ENCODE data around the gene STRN4.

STRN4 gene

GRCh38 chr19:46726551-46726950 is 19.7 kb downstream of the STRN4 start:
- DNase-seq (ENCODE audit: low read depth, low spot score), result no peak
- TF ChIP-seq, protein P1, sequence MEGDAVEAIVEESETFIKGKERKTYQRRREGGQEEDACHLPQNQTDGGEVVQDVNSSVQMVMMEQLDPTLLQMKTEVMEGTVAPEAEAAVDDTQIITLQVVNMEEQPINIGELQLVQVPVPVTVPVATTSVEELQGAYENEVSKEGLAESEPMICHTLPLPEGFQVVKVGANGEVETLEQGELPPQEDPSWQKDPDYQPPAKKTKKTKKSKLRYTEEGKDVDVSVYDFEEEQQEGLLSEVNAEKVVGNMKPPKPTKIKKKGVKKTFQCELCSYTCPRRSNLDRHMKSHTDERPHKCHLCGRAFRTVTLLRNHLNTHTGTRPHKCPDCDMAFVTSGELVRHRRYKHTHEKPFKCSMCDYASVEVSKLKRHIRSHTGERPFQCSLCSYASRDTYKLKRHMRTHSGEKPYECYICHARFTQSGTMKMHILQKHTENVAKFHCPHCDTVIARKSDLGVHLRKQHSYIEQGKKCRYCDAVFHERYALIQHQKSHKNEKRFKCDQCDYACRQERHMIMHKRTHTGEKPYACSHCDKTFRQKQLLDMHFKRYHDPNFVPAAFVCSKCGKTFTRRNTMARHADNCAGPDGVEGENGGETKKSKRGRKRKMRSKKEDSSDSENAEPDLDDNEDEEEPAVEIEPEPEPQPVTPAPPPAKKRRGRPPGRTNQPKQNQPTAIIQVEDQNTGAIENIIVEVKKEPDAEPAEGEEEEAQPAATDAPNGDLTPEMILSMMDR (IDR thresholded peaks at IDR 0.05; ENCODE audit: insufficient read depth, low read length, missing control alignments), result no peak
- ChIA-PET POLR2A (no interaction called here), CTCF (interaction anchor here (1.0 to 6.0 kb wide), 3 partner anchors 15 to 113 kb away, joined by 3 to 138 read pairs (median 54); partner anchors contain the start of gene FKRP)
- no peak overlapping the region for H3K4me3 ChIP-seq (ENCODE audit: low read depth, low read length)

DNA sequence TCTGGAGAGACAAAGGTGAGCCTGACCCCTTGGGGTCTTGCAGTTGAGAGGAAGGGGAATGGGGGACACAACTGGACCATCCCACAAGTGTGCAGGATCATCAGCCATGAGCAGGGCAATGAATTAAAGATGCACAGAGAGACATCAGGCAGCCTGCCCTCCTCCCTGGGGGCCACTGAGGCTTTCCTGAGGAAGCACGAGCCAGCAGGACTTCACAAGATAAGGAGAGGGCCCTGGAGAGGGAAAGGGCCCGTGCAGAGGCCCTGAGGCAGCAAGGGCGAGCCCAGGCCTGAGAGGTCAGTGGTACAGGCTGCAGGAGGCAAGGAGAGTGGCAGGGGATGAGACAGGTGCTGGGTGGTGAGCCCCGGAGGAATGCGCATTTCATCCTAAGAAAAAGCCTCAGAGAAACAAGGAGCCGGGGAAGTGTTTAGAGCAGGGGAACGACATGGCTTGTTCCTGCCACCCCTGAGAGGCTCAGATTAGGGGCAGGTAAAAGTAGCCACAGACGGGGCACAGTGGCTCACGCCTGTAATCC is 20.3 kb downstream of the STRN4 start:
- ChIA-PET CTCF (interaction anchor here (1.0 to 3.9 kb wide), 3 partner anchors 15 to 22 kb away, joined by 3 to 54 read pairs (median 3); no protein-coding TSS in a partner anchor), POLR2A (no interaction called here)
- TF ChIP-seq, protein P1 (IDR thresholded peaks at IDR 0.05; ENCODE audit: insufficient read depth, low read length, missing control alignments), result no peak
- no peak overlapping the region for H3K4me3 ChIP-seq (ENCODE audit: low read depth, low read length)
- no peak for DNase-seq (ENCODE audit: low read depth, low spot score)

- TF ChIP-seq, protein P1 (IDR thresholded peaks at IDR 0.05; ENCODE audit: insufficient read depth, low read length, missing control alignments), result no peak
- DNase-seq (ENCODE audit: low read depth, low spot score), result no peak
- ChIA-PET POLR2A (no interaction called here), CTCF (interaction anchor here (0.9 to 1.2 kb wide), 4 partner anchors 8 to 116 kb away, joined by 3 to 4 read pairs (median 4); no protein-coding TSS in a partner anchor)
- no peak overlapping the region for H3K4me3 ChIP-seq (ENCODE audit: low read depth, low read length)
These were observed 21.0 kb downstream of the STRN4 start for GRCh38 chr19:46725036-46725820.

- ChIA-PET CTCF (interaction anchor here (0.9 to 1.2 kb wide), 3 partner anchors 9 to 116 kb away, joined by 3 to 4 read pairs (median 4); no protein-coding TSS in a partner anchor), POLR2A (no interaction called here)
- no peak overlapping the region for H3K4me3 ChIP-seq (ENCODE audit: low read depth, low read length)
- TF ChIP-seq, protein P1 (IDR thresholded peaks at IDR 0.05; ENCODE audit: insufficient read depth, low read length, missing control alignments), result no peak
- DNase-seq (ENCODE audit: low read depth, low spot score), result no peak
These were observed 21.8 kb downstream of the STRN4 start for GRCh38 chr19:46724468-46724867.

- H3K4me3 ChIP-seq (ENCODE audit: low read depth, low read length), result no peak overlapping the region
- TF ChIP-seq, protein P1 (IDR thresholded peaks at IDR 0.05; ENCODE audit: insufficient read depth, low read length, missing control alignments), result no peak
- ChIA-PET POLR2A (no interaction called here), CTCF (interaction anchor here (0.8 to 1.0 kb wide), 5 partner anchors 8 to 62 kb away, joined by 3 read pairs; no protein-coding TSS in a partner anchor)
- no peak for DNase-seq (ENCODE audit: low read depth, low spot score)
These were observed 22.8 kb downstream of the STRN4 start for GRCh38 chr19:46723471-46723870.

- ChIA-PET CTCF (interaction anchor here (0.8 to 1.0 kb wide), 5 partner anchors 9 to 61 kb away, joined by 3 read pairs; no protein-coding TSS in a partner anchor), POLR2A (no interaction called here)
- no peak for DNase-seq (ENCODE audit: low read depth, low spot score)
These were observed 23.2 kb downstream of the STRN4 start for GRCh38 chr19:46723023-46723461.

More at GRCh38 chr19:46723023-46723461, 23.2 kb downstream of the STRN4 start:
- TF ChIP-seq, protein P1 (IDR thresholded peaks at IDR 0.05; ENCODE audit: insufficient read depth, low read length, missing control alignments), result no peak
- no peak overlapping the region for H3K4me3 ChIP-seq (ENCODE audit: low read depth, low read length)
